Ramos (cell line): ENCODE measurements around the gene AKR1C2.
"Not testable (repeated sequence)": the region's sequence is repeated elsewhere in the genome, so short reads cannot be mapped to it uniquely, and the experiment has no call there.

Source experiments
- in situ Hi-C: fragments of 300-500 bp; cut with MboI; formaldehyde crosslinking; loops from one replicate; pipeline ENCODE4 v1.14.3; 2022; ENCODE audit warnings: low sequenced_read_pairs; ENCODE audit not compliant: unreplicated experiment

AKR1C2 gene

DNA sequence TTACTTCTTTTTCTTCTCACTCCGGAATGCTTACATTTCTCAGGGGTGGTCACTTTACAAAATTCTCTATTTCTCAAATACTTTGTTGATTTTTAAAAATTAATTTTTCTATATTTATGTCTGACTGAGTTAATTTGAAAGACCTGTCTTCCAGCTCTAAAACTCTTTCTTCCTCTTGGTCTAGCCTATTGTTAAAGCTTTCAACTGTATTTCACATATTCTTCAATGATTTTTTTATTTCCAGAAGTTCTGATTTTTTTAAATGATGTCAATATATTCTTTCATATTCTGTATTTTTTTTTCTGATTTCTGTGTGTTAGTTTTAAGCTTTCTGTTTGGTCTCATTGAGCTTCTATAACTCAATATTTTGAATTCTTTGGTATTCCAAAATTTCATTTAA is 27.3 kb upstream of the AKR1C2 start:
- in situ Hi-C loops: no loop called here

DNA sequence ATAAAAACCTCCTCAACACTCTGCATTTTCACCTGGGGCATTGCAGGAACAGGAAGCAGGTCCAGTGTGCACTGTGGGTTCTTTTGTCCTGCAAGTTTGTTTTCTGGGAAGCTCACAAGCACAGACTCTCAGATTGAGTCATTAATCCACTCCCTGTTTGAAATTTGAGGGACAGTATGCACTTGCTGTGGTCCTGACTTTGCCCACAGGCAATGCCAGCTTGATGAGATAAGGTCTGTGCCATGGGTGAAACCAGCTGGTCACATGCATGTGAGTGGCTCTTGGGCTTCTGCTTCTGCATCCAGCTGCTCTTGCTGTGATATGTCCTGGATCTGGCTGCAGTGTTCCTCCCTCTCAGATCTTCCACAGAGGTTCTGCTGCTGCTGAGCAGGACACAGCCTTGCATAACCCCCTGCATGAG is 21.8 kb upstream of the AKR1C2 start:
- in situ Hi-C loops: not testable (repeated sequence)

DNA sequence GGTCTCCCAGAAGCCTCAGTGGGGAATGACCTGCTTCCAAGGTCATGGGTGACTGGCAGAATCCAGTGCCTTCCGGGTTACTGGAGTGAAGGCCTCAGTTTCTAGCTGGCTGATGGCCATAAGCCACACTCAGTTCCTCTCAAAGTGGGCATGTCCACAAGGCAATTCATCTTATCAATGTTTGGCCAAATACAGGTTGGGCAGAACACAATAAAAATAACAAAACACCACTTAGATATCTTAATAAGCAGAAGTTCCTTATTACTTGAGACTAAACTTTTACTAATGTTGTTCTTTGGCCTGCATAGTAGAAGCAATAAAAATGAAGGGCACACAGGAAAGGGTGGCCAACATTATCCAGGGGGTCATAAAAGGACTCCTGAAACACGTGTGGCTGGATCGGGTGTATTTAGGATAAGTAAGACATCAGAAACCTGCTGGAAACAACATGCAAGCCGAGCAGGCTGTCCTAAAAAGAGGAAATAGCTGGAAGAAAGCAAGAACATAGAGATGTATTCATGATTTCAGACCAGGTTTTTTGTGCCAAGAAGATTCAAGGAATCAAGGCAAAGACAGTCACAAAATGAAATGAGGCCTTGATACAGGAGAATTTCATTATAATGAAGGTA is 19.6 kb upstream of the AKR1C2 start:
- in situ Hi-C loops: no loop called here

DNA sequence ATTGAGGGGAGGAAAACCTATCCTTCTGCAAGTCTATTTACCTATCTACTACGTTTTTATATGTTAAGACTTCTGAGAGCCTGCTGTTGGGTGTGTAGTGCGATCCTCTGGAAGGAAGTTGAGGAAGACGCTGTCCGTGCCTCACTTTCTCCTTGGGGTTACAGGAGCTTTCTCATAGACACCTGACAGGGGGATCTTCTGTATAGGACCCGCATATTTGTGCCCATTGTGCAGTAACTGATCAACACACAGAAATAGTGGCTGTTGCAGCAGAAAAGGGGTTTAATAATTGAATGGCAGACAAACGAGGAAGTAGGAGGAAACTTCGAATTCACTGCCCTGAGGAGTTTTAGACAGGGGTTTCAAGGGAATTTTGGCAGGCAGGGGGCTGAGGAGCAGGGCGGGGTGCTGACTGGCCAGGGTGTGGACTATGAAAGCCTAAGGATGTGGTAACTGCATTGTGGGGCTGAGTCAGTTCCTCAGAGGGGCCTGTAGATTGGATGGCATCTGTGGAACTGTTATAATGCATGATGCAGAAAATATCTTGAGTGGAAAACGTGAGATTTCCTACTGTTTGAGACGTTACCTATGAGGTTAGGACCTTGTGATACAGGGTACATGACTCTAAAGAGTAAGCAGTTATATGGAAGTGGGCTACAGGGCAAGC is 18.1 kb upstream of the AKR1C2 start:
- in situ Hi-C loops: not testable (repeated sequence)

DNA sequence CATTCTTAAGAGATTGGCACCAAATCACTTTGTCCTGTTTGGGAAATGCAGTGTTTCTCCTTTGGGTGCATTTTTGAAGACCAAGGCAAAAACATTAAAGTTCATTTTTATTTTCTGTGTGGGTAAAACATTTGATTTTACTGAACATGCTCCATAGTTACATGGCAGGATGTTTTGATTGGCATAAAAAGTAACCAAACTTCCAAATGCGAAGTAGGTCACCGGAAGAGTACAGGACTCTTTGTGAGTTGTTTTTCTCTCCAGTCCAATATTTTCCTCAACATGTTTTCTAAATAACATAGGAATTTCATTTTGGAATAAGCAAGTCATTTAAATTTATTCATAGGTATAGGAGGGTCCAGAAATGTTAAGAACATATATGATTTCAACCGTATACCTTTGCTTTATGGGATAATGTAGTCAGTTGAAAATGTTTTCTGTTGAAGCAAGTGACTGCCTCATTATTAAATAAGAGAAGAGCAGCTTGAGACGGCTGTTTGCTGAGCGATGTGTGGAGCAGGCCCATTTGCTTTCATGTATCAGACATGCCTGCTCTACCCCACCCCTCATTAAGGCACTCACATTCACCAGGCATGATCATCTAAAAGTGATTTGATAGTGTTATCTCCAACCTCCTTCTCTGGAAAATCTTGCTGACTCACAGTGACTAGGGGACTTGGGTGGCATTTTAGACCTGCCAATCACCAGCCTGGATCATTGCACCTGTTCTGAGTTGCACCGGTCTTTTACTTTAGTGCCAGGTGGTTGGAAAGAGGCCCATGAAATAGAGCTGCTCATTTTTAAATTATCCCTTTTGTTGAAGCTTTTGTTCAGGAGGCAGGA is 16.3 kb upstream of the AKR1C2 start:
- in situ Hi-C loops: not testable (repeated sequence)

DNA sequence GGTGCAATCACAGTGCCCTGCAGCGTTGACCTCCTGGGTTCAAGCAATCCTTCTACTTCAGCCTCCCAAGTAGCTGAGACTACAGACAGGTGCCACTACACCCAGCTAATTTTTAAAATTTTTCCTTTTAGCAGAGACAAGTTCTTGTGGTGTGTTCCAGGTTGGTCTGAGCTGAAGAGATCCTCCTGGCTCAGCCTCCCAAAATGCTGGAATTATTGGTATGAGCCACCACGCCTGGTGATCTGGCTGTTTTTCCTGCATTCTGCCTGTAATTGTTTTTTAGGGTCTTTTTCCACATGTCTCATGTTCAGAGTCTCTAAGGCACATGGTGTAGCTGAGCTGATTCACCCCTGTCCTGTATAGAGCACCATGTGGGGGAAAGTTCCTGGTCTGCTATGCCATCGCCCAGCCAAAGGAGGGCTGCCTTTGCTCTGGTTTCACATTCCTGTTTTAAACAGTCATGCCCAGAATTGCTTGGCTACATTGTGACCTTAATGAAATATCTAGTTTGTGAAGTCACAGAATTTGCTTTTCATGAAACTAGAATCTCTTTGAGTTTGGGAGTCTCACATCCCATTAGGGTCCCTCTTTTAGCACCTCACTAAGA is 15.1 kb upstream of the AKR1C2 start:
- in situ Hi-C loops: not testable (repeated sequence)

DNA sequence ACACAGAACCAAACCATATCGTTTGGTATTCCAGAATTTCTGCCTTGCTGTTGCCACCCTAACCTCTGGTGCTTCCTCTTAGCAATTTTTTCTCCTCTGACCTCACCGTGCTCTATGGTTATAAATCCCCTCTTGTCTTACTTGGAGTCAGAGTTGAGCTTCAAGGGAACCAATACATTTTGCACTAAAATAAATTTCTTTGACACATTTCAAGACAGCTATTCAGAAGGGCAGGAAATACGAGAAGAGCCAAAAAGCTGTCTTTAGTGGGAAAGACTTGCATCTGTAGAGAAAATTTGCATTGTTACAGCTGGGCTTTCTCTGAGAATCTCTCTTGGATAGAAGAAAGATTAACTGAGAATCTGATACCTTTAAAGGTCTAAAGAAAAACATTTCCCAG is 14.5 kb upstream of the AKR1C2 start:
- in situ Hi-C loops: no loop called here

DNA sequence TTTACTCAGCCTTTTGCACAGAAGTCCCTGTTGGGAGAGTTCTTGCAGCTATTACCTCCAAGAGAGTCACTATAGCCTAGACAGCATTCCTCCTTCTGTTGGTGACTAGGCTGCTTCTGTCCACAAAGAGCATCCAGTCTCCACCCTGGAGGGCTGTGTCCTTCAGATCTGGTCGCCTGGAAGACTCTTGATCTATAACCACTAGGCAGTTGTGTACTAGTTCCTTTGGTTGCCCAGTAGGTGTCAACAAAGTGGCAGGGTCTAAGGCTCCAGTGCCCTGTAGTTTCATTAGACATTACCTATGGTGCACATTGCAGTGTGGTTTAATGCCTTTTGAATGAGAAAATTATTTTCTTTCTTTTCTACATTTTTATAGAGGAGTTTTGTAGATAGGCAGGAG is 11.3 kb upstream of the AKR1C2 start:
- in situ Hi-C loops: no loop called here

DNA sequence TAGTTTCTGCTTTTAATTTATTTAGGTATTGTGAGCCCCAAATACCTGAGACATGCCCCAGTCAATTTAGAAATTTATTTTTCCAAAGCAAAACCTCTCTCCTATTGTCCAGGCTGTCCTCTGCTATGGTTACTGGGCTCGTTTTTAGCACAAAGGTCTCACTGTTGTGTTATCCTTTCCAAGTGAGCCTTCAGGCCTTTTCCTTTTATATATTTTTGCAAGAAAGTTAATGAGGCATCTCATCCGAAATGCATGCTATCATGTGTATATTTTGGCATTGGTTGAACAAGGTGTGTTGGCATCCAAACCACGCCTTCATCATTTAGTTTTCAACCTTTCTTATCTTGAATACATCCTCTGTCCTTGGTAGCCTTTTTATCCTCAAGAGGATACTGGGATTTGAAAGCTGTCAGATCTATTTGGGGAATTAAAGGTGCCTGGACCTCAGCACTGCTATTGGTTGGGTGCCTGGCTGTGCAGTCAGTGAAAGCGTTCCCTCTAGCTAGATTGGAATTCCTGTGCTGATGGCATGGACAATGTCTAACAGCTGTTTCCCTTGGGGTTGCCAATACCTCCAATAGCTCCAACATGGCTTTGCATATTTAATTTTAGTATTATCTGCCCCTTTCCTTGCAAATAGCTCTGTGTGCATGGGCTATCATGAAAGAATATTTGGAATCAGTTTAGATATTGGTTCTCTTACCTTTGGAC is 10.7 kb upstream of the AKR1C2 start:
- in situ Hi-C loops: not testable (repeated sequence)

DNA sequence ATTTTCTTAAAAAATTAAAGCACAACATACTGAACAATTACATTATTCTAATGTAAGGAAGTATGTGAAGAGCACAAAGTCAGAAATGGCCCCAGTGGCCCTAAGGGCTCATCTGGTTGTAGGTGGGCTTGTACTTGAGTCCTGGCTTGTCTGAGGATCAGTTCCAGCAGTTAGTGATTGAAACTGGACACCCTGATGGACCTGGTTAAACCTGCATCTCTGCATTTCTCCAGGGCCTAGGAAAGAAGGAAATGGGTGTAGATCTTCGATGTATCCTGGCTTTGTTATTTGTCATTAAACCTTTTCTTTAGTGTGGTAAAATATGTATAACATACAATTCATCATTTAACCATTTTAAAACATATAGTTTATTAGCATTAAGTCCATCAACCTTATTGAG is 9.7 kb upstream of the AKR1C2 start:
- in situ Hi-C loops: no loop called here

DNA sequence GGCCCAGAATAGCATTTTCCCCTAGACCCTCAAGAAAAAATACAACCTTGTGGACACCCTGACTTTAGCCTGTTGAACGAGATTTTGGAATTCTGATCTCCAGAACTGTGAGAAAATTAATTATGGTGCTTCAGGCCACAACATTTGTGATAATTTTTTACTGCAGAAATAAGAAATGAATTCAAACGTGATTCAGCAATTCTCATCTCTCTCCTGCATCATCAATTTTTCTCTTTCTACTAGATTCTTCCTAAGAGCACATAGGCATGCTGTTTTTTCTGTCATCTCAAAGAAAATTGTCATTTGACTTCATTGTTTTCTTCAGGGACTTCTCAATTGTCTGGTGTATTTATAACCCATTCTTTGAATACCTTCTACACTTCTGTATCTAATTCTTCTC is 8.9 kb upstream of the AKR1C2 start:
- in situ Hi-C loops: no loop called here

DNA sequence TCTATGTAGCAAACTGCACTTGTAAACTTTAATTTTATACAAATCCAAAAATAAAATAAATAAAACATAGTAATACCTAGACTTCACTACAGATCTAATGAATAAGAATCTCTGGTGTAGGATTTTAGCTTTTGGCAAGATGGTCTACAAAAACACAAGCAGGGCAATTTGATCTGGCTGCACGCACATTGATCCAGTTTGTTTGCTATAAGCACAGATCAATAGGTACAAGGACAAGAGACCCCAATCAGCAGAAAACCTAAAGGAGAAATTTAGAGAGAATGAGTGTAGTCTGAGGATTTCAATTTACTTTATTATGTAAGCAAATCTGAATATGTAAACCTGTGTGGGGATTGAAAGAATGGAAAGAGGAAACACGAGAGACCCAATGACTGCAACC is 7.7 kb upstream of the AKR1C2 start:
- in situ Hi-C loops: not testable (repeated sequence)

DNA sequence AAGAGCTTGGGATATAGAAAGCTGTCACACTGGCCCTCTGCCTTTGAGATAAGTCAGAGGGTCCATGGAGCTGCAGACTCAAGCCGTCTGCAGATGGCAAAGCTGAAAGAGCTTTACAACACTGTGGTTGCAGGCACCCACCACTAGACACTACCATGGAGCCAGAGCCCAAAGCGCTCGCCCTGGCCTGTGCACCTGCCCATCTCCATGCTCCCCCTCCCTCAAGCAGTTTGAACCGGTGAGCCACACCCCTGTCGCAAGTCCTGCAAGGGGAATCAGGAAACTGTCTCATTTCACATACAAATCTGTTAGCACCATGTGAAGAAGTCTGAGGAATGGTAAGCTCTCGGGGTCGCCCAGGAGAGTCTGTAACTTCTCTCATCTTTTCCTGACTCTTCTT is 6.4 kb upstream of the AKR1C2 start:
- in situ Hi-C loops: not testable (repeated sequence)

DNA sequence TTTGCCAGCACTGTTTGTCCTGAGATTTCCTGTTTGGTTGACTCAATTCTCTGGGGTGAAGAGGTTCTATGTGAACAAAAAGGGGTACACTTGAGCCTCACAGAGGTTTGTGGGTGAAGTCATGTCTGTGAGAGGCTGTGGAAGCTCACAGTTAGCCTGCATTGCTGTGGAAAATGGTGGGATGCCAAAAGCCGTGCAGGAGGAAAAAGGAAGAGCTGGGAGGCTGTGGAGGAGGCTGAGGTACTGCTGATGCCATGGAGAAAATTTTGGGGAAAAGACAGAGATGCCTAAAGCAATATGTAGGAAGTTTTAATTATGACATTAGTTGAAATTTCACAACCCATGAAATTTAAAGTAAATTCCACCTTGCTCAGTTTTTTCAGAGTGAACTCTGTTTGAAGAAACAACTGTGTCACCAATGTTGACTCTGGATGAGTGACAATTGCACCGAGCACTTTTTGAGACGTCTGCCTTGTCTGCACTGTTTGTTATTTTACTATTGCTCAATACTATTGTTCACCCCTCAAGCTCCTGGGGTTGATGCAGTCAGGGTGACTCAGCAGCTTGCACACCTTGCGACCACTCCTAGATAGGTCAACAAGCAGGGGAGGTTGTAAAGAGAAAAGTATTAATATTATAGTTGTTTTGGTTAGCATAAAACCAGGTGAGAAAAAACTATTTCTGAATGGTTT is 5.3 kb upstream of the AKR1C2 start:
- in situ Hi-C loops: not testable (repeated sequence)

DNA sequence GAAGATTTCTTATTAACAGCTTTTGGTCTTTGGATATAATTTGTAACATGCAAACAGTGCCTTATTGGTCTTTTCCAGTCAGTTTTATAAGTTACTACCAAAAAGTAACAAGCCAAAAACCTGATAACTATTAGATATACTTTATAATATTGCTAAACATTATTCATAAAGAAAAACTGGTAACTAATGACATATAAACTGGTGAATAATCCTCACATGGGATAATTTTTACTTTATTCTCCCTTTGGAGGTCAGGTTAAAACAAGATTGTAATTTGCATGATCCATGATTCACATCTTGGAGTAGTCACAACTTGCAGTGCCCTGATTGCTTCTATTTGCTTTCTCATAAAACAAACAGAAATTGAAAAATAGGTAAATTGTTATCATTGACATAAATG is 844 bp upstream of the AKR1C2 start:
- in situ Hi-C loops: not testable (repeated sequence)

DNA sequence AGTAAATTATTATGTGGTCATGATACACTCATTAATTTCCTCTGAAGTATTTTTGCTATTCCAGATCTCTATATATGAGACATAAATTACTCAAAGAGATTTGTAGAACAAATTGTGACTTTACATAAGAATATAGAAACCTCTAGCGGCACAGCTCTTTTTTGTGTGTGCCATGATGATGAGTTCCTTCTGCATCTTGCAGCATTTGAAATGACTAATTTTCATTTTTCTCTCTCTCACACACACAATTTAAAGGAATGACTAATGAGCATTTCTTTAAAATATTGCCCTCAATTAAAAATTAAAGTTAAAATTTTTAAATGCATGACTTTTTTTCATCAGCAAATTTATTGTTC is 351 bp upstream of the AKR1C2 start:
- in situ Hi-C loops: not testable (repeated sequence)

DNA sequence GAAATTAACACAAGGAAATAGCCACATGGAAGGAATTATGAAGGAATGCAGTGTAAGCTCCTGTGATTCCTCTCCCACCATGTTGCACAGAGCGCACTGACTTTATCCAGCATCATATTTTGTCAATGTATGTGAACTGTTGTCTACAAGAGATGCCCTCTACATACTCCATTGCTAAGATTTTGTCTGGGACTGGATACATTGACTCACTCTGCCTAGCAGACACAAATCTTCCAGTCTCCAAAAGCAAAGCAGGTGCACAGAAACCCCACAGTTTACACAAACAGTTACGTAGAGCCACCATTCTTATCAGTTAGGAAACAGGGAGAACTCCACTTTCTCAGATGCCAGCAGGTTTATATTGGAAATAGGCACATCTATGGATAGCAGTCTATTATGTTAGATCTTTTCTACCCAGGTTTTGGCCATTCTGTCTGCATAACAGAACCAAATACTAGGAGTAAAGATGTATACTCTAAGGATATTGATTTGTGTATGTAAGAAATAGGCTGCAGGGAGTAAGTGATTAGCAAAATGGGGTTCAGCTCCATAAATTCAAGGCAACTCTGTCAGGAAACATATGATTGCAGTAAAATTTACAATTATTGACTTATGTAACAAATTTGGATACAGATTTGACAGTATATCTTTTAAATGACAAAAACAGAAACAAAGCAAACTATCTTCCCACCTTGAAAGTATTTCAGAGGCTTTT is 1.5 kb downstream of the AKR1C2 start:
- in situ Hi-C loops: no loop called here

DNA sequence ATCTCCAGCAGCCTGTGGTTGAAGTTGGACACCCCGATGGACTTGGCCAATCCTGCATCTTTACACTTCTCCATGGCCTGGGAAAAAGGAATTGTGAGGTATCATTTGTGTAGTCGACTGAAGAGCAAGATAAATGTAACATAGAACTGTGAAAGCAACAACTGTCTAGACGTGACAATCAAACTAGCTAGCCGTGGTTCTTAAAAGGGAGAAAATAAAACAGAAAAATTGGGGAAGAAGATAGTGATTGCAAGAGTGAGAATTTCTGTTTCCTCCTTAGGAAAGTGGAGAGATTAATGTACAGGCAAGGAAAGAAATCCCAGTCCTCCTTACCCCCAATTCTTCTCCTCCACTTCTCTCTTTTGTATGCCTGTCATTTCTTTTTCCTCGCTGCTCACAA is 5.0 kb downstream of the AKR1C2 start:
- in situ Hi-C loops: no loop called here

DNA sequence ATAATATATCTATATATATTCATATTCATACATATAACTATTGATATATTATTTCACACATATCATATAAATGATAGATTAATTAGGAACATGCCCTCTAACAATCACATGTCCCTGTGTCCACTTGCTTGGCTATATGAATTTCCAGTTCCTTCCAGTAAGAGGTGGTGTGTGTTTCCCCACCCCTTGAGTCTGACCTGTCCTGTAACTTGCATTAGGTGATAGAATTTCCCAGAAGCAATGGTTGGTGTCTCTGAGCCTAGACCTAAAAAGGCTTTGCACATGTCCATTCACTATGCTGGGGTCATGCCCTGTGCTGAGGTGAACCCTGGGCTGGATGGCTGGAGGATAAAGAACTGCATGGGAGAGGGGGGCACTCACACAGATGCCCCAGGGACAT is 9.4 kb downstream of the AKR1C2 start:
- in situ Hi-C loops: not testable (repeated sequence)
